IPS-15b (cell line): ENCODE data around the gene KCTD17.

Source experiments
- H3K27me3 ChIP-seq: one replicate; pipeline ENCODE4 v1.6.1; 2013; ENCODE audit warnings: low read length; ENCODE audit not compliant: control insufficient read depth, insufficient read depth
- H3K36me3 ChIP-seq: one replicate; pipeline ENCODE4 v1.6.1; 2013; ENCODE audit warnings: low read length; ENCODE audit not compliant: control insufficient read depth, insufficient read depth
- H3K4me1 ChIP-seq: one replicate; pipeline ENCODE4 v1.6.1; 2013; ENCODE audit warnings: mild to moderate bottlenecking, low read length; ENCODE audit not compliant: control insufficient read depth, insufficient read depth
- H3K4me3 ChIP-seq: one replicate; pipeline ENCODE4 v1.5.1; 2013; ENCODE audit warnings: low read depth, low read length
- H3K9ac ChIP-seq: one replicate; pipeline ENCODE4 v1.6.1; 2013; ENCODE audit warnings: low read depth, mild to moderate bottlenecking, low read length
- H3K9me3 ChIP-seq: one replicate; pipeline ENCODE4 v1.6.1; 2013; ENCODE audit warnings: mild to moderate bottlenecking, low read length; ENCODE audit not compliant: control insufficient read depth, insufficient read depth

Gene KCTD17

DNA sequence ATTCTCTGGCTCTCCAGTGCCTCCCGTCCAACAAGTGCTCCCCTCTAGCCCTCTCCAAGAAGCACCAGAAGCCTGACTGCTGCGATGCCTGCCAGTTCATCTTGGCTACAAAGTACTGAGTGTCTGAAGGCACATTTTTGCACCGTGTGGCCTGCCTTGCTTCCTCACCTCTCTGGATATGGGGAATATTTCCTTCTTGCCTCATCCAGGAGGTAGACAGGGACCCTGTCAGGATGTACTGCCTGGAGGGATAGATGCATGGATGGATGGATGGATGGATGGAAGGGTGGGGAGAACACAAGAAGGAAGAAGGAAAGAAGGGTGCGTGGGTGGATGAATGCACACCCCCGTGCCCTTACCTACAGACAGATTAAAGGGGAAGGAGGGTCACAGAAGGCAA lies 27.6 kb downstream of the KCTD17 start:
- H3K9me3 ChIP-seq: no peaks in the 10 kb centered on the region
- H3K27me3 ChIP-seq: peaks cover 7% of the 10 kb centered on the region
- H3K9ac ChIP-seq: peak overlapping the region; percentile 12
- H3K36me3 ChIP-seq: no peaks in the 10 kb centered on the region
- peaks cover 5% of the 10 kb centered on the region for H3K4me1 ChIP-seq
- no peak overlapping the region for H3K4me3 ChIP-seq

- peaks cover 7% of the 10 kb centered on the region for H3K27me3 ChIP-seq
- H3K36me3 ChIP-seq: no peaks in the 10 kb centered on the region
- H3K4me3 ChIP-seq: no peak overlapping the region
- no peak overlapping the region for H3K9ac ChIP-seq
- H3K9me3 ChIP-seq: no peaks in the 10 kb centered on the region
- peaks cover 5% of the 10 kb centered on the region for H3K4me1 ChIP-seq
These were observed 28.2 kb downstream of the KCTD17 start for GRCh38 chr22:37079668-37080171.

DNA sequence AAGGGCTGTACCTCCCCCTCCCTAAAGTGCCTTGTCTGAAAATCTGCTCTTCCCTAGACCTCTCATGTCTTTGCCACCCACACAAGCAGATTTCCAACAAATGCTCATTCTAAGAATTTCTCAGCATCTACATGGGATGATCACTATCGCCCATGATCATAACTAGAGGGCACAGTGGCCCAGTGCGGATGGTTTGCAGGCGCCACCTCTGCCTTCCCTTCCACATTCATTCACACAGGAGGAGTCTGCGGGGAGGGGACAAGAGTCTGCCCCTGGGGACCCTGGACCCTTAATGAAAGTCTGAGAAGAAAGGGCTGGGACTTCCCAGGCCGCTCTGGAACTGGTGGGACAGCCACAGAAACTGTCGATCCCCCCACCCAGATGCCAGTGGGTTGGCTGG lies 28.9 kb downstream of the KCTD17 start:
- Histone ChIP-seq H3K4me3 (no peak overlapping the region), H3K9me3 (no peaks in the 10 kb centered on the region), H3K9ac (no peak overlapping the region), H3K36me3 (no peaks in the 10 kb centered on the region), H3K4me1 (peaks cover 5% of the 10 kb centered on the region), H3K27me3 (peaks cover 7% of the 10 kb centered on the region)

DNA sequence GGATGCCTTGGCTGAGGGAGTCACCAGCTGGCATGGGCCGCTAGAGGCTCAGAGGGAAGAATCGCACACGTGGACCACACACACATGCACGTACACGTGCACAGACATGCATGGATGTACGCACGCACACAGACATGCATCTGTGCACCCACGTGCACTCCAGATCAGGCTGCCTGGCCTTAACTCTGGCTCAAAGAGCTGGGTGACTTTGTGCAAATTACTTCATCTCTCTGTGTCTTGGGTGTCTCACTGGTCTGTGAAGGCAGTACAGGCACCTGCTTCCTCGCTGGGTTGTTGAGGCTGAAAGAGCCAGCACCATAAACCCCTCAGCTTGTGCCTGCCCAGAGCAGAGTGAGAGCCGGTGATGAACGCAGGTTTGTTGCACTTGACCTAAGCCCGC lies 29.3 kb downstream of the KCTD17 start:
- Histone ChIP-seq H3K36me3 (no peaks in the 10 kb centered on the region), H3K9me3 (no peaks in the 10 kb centered on the region), H3K4me1 (peaks cover 5% of the 10 kb centered on the region), H3K9ac (no peak overlapping the region), H3K27me3 (peaks cover 7% of the 10 kb centered on the region), H3K4me3 (no peak overlapping the region)

DNA sequence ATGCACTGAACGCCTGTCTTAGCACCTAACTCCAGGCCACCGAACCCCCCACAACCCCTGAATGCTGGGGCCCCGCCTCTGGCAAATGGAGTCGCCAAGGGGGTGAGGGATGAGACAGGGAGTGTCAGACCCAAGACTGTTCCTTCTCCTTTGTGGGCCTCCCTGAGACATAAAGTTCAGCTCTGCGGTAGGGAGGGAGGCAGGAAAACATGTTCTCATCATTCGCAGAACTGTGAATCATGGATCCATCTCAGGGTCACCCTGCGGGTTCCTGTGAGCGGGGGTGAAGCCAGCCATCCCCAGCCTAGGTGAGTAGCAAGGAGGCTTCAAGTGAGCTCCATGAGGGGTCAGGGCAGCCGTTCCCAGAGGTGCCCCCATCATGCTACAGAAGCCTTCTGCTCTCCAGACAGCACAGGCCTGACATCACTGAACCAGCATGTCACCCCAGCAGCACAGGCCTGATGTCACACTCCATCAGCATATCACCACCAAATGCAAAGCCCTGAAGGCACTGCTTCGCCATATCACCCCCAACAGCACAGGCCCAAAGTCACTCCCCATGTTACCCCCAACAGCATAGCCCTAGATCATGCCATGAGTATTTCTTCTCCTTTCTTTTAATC lies 30.8 kb downstream of the KCTD17 start:
- H3K4me1 ChIP-seq: peaks cover 5% of the 10 kb centered on the region
- no peaks in the 10 kb centered on the region for H3K36me3 ChIP-seq
- no peaks in the 10 kb centered on the region for H3K27me3 ChIP-seq
- no peak overlapping the region for H3K4me3 ChIP-seq
- no peaks in the 10 kb centered on the region for H3K9me3 ChIP-seq
- no peak overlapping the region for H3K9ac ChIP-seq

- Histone ChIP-seq H3K9ac (no peak overlapping the region), H3K4me3 (no peak overlapping the region), H3K36me3 (no peaks in the 10 kb centered on the region), H3K27me3 (no peaks in the 10 kb centered on the region), H3K9me3 (no peaks in the 10 kb centered on the region), H3K4me1 (peaks cover 5% of the 10 kb centered on the region)
These were observed 32.4 kb downstream of the KCTD17 start for GRCh38 chr22:37083914-37084313.

- Histone ChIP-seq H3K9me3 (no peaks in the 10 kb centered on the region), H3K27me3 (no peaks in the 10 kb centered on the region), H3K36me3 (no peaks in the 10 kb centered on the region), H3K4me3 (no peak overlapping the region), H3K4me1 (peaks cover 2% of the 10 kb centered on the region), H3K9ac (no peak overlapping the region)
These were observed 32.8 kb downstream of the KCTD17 start for GRCh38 chr22:37084385-37084784.

DNA sequence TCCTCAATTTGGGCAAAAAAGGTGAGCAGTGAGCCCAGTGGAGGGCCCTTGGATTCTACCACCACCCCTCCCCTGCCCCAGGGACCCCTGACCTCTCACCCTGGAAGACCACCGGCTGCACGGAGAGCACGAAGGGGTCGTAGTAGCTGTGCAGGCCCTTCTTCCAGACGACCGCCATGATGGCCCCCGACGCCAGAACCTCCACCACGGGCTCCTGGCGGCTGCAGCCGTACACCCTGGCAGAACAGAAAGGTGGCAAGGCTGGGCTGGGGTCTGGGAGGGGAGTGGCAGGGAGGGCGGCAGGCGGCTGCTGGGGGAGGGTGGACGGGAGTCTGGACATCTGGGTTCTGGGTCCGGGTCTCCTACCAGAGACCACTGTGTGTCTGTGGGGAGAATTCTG lies 34.6 kb downstream of the KCTD17 start:
- no peak overlapping the region for H3K9ac ChIP-seq
- H3K27me3 ChIP-seq: no peaks in the 10 kb centered on the region
- H3K9me3 ChIP-seq: no peaks in the 10 kb centered on the region
- H3K36me3 ChIP-seq: no peaks in the 10 kb centered on the region
- no peak overlapping the region for H3K4me3 ChIP-seq
- no peaks in the 10 kb centered on the region for H3K4me1 ChIP-seq

- Histone ChIP-seq H3K4me1 (no peaks in the 10 kb centered on the region), H3K9ac (no peak overlapping the region), H3K9me3 (no peaks in the 10 kb centered on the region), H3K27me3 (no peaks in the 10 kb centered on the region), H3K4me3 (no peak overlapping the region), H3K36me3 (no peaks in the 10 kb centered on the region)
These were observed 36.6 kb downstream of the KCTD17 start for GRCh38 chr22:37088108-37088605.

- no peaks in the 10 kb centered on the region for H3K4me1 ChIP-seq
- no peaks in the 10 kb centered on the region for H3K36me3 ChIP-seq
- H3K9me3 ChIP-seq: no peaks in the 10 kb centered on the region
- H3K4me3 ChIP-seq: no peak overlapping the region
- no peak overlapping the region for H3K9ac ChIP-seq
- no peaks in the 10 kb centered on the region for H3K27me3 ChIP-seq
These were observed 37.3 kb downstream of the KCTD17 start for GRCh38 chr22:37088750-37089408.

- no peaks in the 10 kb centered on the region for H3K36me3 ChIP-seq
- no peaks in the 10 kb centered on the region for H3K27me3 ChIP-seq
- H3K9ac ChIP-seq: no peak overlapping the region
- no peaks in the 10 kb centered on the region for H3K9me3 ChIP-seq
- H3K4me3 ChIP-seq: no peak overlapping the region
- no peaks in the 10 kb centered on the region for H3K4me1 ChIP-seq
These were observed 37.9 kb downstream of the KCTD17 start for GRCh38 chr22:37089434-37089833.
